ENCODE data around the gene BEND7. TPM values are rescaled to one million over a fixed set of nuclear protein-coding genes. Genes with fewer than 3 reads are reported as not detected.

Gene BEND7
- total RNA-seq, 1 experiment from 2014 or later: 14.8 TPM

GRCh38 chr10:13560597-13560996 is 31.8 kb upstream of the BEND7 start:
- no TSS peak for BruUV-seq (replicated peaks)
- POLR2A ChIA-PET (ENCODE audit: low non-redundant PET): no interaction called here
- CTCF ChIA-PET: no interaction called here
- Histone ChIP-seq H3K9me3 (ENCODE audit: low read depth, low read length, poor library complexity, severe bottlenecking) (no peaks in the 10 kb centered on the region), H3K36me3 (ENCODE audit: insufficient read depth, low read length, poor library complexity, severe bottlenecking) (no peaks in the 10 kb centered on the region), H3K27me3 (replicated peaks; ENCODE audit: insufficient read depth, low read depth, low read length, poor library complexity) (no peaks in the 10 kb centered on the region), H3K4me3 (ENCODE audit: low read depth, low read length, poor library complexity, severe bottlenecking) (no peak overlapping the region), H3K27ac (ENCODE audit: low read depth, low read length, poor library complexity, severe bottlenecking) (no peak overlapping the region), H3K4me1 (ENCODE audit: insufficient read depth, low read length, poor library complexity, severe bottlenecking) (peaks cover 14% of the 10 kb centered on the region)
- intact Hi-C loops (cut with micrococcal nuclease; ENCODE audit: unreplicated experiment): no loop called here
- TF ChIP-seq, protein P1, sequence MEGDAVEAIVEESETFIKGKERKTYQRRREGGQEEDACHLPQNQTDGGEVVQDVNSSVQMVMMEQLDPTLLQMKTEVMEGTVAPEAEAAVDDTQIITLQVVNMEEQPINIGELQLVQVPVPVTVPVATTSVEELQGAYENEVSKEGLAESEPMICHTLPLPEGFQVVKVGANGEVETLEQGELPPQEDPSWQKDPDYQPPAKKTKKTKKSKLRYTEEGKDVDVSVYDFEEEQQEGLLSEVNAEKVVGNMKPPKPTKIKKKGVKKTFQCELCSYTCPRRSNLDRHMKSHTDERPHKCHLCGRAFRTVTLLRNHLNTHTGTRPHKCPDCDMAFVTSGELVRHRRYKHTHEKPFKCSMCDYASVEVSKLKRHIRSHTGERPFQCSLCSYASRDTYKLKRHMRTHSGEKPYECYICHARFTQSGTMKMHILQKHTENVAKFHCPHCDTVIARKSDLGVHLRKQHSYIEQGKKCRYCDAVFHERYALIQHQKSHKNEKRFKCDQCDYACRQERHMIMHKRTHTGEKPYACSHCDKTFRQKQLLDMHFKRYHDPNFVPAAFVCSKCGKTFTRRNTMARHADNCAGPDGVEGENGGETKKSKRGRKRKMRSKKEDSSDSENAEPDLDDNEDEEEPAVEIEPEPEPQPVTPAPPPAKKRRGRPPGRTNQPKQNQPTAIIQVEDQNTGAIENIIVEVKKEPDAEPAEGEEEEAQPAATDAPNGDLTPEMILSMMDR (conservative IDR thresholded peaks at IDR 0.05; ENCODE audit: low read depth, low read length): no peak
- TF ChIP-seq EZH2 (IDR thresholded peaks at IDR 0.05; ENCODE audit: borderline replicate concordance, low read depth, low read length, poor library complexity, severe bottlenecking): no peak
- DNase-seq (ENCODE audit: low spot score): peak; percentile 45

DNA sequence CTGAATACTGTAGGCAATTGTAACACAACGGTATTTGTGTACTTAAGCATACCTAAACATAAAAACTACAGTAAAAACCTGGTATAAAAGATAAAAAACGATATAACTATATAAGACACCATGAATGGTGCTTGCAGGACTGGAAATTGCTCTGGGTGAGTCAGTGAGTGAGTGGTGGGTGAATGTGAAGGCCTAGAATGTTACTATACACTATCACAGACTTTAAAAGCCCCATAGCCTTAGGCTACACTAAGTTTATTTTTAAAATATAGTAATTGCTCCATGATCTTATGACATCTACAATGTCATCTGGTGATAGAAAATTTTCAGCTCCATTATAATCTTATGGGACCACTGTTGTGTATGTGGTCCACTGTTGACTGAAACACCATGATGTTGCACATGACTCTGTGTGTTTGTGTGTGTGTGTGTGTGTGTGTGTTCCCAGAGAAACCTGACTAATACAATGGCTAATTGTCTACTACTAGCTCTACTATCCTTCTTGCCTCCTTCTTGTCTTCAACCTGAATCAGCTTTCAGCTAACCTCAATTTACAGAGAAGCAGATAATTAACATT is 30.4 kb upstream of the BEND7 start:
- H3K27ac ChIP-seq (ENCODE audit: low read depth, low read length, poor library complexity, severe bottlenecking): no peak overlapping the region
- no peaks in the 10 kb centered on the region for H3K27me3 ChIP-seq (replicated peaks; ENCODE audit: insufficient read depth, low read depth, low read length, poor library complexity)
- H3K36me3 ChIP-seq (ENCODE audit: insufficient read depth, low read length, poor library complexity, severe bottlenecking): no peaks in the 10 kb centered on the region
- no TSS peak for BruUV-seq (replicated peaks)
- intact Hi-C loops (cut with micrococcal nuclease; ENCODE audit: unreplicated experiment): no loop called here
- no peaks in the 10 kb centered on the region for H3K9me3 ChIP-seq (ENCODE audit: low read depth, low read length, poor library complexity, severe bottlenecking)
- CTCF ChIA-PET: interaction anchor here (0.6 to 0.7 kb wide), 2 partner anchors 75 to 1167 kb away, joined by 3 to 4 read pairs; no protein-coding TSS in a partner anchor
- H3K4me1 ChIP-seq (ENCODE audit: insufficient read depth, low read length, poor library complexity, severe bottlenecking): peaks cover 14% of the 10 kb centered on the region
- POLR2A ChIA-PET (ENCODE audit: low non-redundant PET): no interaction called here
- H3K4me3 ChIP-seq (ENCODE audit: low read depth, low read length, poor library complexity, severe bottlenecking): no peak overlapping the region
- TF ChIP-seq, protein P1 (conservative IDR thresholded peaks at IDR 0.05; ENCODE audit: low read depth, low read length): no peak
- TF ChIP-seq EZH2 (IDR thresholded peaks at IDR 0.05; ENCODE audit: borderline replicate concordance, low read depth, low read length, poor library complexity, severe bottlenecking): no peak
- no peak for DNase-seq (ENCODE audit: low spot score)

DNA sequence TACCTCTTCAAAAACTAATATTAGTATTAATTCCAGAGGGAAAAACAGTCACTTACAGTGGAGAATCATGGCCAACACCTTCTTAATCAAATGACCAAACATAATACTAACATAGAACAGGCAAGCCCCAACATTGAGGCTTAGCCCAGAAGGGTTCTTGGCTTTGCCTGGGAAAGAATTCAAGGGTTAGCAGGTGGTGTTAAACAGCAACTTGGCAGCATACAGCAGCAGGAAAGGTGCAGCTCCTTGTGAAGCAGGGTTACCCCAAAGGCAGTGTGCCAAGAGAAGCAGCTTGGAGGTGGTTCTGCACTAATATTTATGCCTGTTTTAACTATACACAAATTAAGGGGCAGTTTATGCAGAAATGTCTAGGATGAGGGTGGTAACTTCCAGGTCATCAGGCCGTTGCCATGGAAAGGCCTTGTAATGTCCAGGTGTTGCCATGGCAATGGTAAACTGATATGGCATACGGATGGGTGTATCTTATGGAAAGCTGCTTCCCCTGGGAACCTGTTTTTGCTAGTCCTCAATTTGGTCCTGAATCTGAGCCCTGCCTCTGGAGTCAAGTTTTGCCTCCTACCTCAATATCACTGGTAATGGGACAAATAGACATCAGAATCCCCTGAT is 27.2 kb upstream of the BEND7 start:
- H3K36me3 ChIP-seq (ENCODE audit: insufficient read depth, low read length, poor library complexity, severe bottlenecking): no peaks in the 10 kb centered on the region
- BruUV-seq (replicated peaks): no TSS peak
- no peak for DNase-seq (ENCODE audit: low spot score)
- ChIA-PET POLR2A (ENCODE audit: low non-redundant PET) (no interaction called here), CTCF (no interaction called here)
- H3K4me3 ChIP-seq (ENCODE audit: low read depth, low read length, poor library complexity, severe bottlenecking): no peak overlapping the region
- H3K27ac ChIP-seq (ENCODE audit: low read depth, low read length, poor library complexity, severe bottlenecking): peak overlapping the region; percentile 4
- H3K27me3 ChIP-seq (replicated peaks; ENCODE audit: insufficient read depth, low read depth, low read length, poor library complexity): no peaks in the 10 kb centered on the region
- TF ChIP-seq, protein P1 (conservative IDR thresholded peaks at IDR 0.05; ENCODE audit: low read depth, low read length): no peak
- TF ChIP-seq EZH2 (IDR thresholded peaks at IDR 0.05; ENCODE audit: borderline replicate concordance, low read depth, low read length, poor library complexity, severe bottlenecking): no peak
- peaks cover 14% of the 10 kb centered on the region for H3K4me1 ChIP-seq (ENCODE audit: insufficient read depth, low read length, poor library complexity, severe bottlenecking)
- peaks cover 2% of the 10 kb centered on the region for H3K9me3 ChIP-seq (ENCODE audit: low read depth, low read length, poor library complexity, severe bottlenecking)
- intact Hi-C loops (cut with micrococcal nuclease; ENCODE audit: unreplicated experiment): no loop called here
